HL-60 (cell line): Measurements from ENCODE around the gene KDM2B.

ENCODE experiments used
- DNase-seq, 2 experiments: peaks; one replicate each; pipeline ENCODE4 v3.0.0-alpha.2; 2010 to 2020; ENCODE audit warnings: low read depth in 1 of 2, low spot score in 1 of 2
- H3K27ac ChIP-seq: fragments of 250-450 bp; sonication (Bioruptor Pico); replicated peaks from 2 replicates; pipeline ENCODE4 v1.5.1; 2020; ENCODE audit warnings: mild to moderate bottlenecking, moderate library complexity
- H3K27me3 ChIP-seq: fragments of 250-450 bp; sonication (Bioruptor Pico); 2 replicates; pipeline ENCODE4 v1.5.1; 2021; ENCODE audit warnings: mild to moderate bottlenecking, moderate library complexity; ENCODE audit not compliant: insufficient read depth, poor library complexity, severe bottlenecking
- H3K4me3 ChIP-seq: replicated peaks from 2 replicates; pipeline ENCODE4 v1.5.1; 2011; ENCODE audit warnings: mild to moderate bottlenecking, control low read depth, low read length; ENCODE audit not compliant: insufficient read depth
- CTCF ChIP-seq: IDR thresholded peaks from one replicate; pipeline ENCODE4 v1.5.1; 2011; ENCODE audit warnings: low read length, control low read depth, inconsistent platforms; ENCODE audit not compliant: insufficient read depth
- GABPA ChIP-seq: IDR thresholded peaks from 2 replicates; pipeline ENCODE4 v1.6.1; 2012; ENCODE audit warnings: low read depth
- POLR2AphosphoS5 ChIP-seq: IDR thresholded peaks from 2 replicates; pipeline ENCODE4 v1.6.1; 2012; ENCODE audit warnings: low read depth
- REST ChIP-seq: IDR thresholded peaks from 2 replicates; pipeline ENCODE4 v1.6.1; 2012; ENCODE audit warnings: low read depth; ENCODE audit not compliant: insufficient replicate concordance
- SPI1 ChIP-seq: IDR thresholded peaks from 2 replicates; pipeline ENCODE4 v1.6.1; 2012; ENCODE audit warnings: low read depth, mild to moderate bottlenecking, borderline replicate concordance

Gene KDM2B

DNA sequence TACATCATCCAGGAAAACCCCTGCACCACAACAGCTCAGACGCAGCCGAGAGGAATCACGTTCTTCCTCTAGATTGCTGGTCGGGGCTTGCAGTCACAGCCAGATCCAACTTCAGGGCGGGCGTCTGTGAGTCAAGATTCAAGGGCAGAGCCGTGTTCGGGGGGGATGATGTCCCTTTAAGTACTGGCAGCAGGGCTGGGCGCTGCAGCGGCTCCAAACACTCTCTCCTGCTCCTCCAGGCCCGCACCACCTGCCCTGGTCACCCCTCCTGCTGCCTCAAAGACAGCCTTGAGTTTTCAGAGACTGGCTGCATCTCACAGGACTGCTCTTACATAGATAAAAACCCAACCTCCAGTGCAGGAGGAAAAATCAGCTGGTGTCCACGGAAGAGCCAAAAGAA is 68.3 kb downstream of the KDM2B start:
- TF ChIP-seq CTCF (no peak), GABPA (no peak), POLR2AphosphoS5 (no peak), REST (no peak), SPI1 (no peak)
- H3K27ac ChIP-seq: no peak overlapping the region
- DNase-seq: no peak
- no peak overlapping the region for H3K4me3 ChIP-seq
- no peaks in the 10 kb centered on the region for H3K27me3 ChIP-seq

- Histone ChIP-seq H3K4me3 (no peak overlapping the region), H3K27ac (no peak overlapping the region), H3K27me3 (no peaks in the 10 kb centered on the region)
- DNase-seq: no peak
- no peak for TF ChIP-seq CTCF
- TF ChIP-seq REST: no peak
- no peak for TF ChIP-seq POLR2AphosphoS5
- TF ChIP-seq GABPA: no peak
- no peak for TF ChIP-seq SPI1
These were observed 68.9 kb downstream of the KDM2B start for GRCh38 chr12:121511916-121512315.

DNA sequence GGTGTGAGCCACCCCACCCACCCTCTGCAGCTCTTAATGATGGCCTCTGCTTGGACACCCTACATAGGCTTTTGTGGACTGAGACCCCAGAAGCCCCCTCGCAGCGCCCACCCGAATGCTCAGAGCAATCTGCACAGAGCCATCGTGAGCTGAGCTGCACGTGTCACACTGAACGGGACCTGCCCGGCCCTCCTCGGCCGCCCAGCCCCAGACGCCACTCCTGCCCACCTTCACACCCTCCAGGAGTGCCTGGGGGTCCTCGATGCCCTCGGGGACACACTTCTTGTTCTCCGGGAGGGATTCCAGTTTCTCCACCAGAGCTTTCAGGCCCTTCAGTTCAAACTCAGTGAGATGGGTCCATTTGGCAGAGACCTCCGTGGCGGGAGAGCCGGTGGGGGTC is 71.5 kb downstream of the KDM2B start:
- DNase-seq: no peak
- Histone ChIP-seq H3K27me3 (no peaks in the 10 kb centered on the region), H3K27ac (no peak overlapping the region), H3K4me3 (no peak overlapping the region)
- TF ChIP-seq GABPA (no peak), CTCF (no peak), REST (no peak), SPI1 (no peak), POLR2AphosphoS5 (no peak)
